ENCODE data around the gene NME1. TPM values are rescaled to one million over a fixed set of nuclear protein-coding genes. Genes with fewer than 3 reads are reported as not detected.

The NME1 gene
- total RNA-seq, 1 experiment from 2014 or later = 324 TPM

DNA sequence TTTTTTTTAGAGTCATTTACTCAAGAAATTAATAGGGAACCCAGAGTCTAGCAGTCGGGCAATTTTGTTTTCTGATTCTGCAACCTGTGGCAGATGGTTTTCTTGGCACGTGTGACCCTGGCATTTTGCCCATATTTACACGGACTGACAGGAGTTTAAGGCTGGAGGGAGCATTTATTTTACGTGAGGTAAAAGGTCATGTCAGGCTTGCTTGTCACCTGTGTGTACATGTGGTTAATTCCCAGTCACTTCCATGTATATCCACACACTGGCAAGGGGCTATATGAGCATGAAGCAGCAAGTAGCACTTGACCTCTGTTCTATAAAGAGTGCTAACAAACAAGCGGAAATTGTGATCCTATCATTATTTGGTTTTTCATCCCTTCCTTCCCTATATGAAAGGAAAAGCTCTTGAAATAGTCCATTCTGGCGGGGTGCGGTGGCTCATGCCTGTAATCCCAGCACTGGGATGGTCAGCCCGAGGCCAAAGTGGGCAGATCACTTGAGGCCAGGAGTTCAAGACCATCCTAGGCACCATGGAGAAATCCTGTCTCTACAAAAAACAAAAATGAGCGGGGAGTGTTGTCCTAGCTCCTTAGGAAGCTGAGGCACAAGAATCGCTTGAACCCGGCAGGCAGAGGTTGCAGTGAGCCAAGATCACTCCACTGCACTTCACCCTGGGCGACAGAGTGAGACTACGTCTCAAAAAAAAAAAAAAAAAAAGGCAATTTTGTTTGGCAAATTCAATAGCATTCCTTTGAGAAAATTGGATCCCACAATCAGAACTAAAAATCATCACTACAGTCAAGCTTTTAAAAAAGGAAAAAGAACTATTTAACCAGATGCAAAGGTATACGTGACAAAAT lies 34.8 kb upstream of the NME1 start:
- Mint-ChIP-seq H3K27ac (ENCODE audit: low read depth, unreplicated experiment) (peak overlapping the region; percentile 100), H3K27me3 (ENCODE audit: insufficient read depth, unreplicated experiment) (no peaks in the 10 kb centered on the region), H3K4me1 (ENCODE audit: insufficient read depth, unreplicated experiment) (peaks cover 24% of the 10 kb centered on the region), H3K36me3 (ENCODE audit: insufficient read depth, unreplicated experiment) (peaks cover 11% of the 10 kb centered on the region), H3K9me3 (ENCODE audit: unreplicated experiment) (no peaks in the 10 kb centered on the region), H3K4me3 (ENCODE audit: unreplicated experiment) (peak overlapping the region; percentile 96)
- BruUV-seq (replicated peaks) = no TSS peak
- TF ChIP-seq CTCF (IDR thresholded peaks at IDR 0.05; ENCODE audit: unreplicated experiment) = no peak
- ChIA-PET CTCF (interaction anchor here (0.6 to 2.4 kb wide), 5 partner anchors 11 to 118 kb away, joined by 3 to 16 read pairs (median 5); partner anchors contain the start of gene NME1), POLR2A (interaction anchor here (0.6 to 6.6 kb wide), 11 partner anchors 9 to 398 kb away, joined by 3 to 145 read pairs (median 4); partner anchors contain the start of genes NME1 and NME2)
- peak; percentile 40 for DNase-seq (ENCODE audit: unreplicated experiment)
- intact Hi-C loops (cut with micrococcal nuclease) = loop anchor here (1.0 kb wide), 1 partner anchor 35 kb away; the partner anchor contains the start of gene NME1

DNA sequence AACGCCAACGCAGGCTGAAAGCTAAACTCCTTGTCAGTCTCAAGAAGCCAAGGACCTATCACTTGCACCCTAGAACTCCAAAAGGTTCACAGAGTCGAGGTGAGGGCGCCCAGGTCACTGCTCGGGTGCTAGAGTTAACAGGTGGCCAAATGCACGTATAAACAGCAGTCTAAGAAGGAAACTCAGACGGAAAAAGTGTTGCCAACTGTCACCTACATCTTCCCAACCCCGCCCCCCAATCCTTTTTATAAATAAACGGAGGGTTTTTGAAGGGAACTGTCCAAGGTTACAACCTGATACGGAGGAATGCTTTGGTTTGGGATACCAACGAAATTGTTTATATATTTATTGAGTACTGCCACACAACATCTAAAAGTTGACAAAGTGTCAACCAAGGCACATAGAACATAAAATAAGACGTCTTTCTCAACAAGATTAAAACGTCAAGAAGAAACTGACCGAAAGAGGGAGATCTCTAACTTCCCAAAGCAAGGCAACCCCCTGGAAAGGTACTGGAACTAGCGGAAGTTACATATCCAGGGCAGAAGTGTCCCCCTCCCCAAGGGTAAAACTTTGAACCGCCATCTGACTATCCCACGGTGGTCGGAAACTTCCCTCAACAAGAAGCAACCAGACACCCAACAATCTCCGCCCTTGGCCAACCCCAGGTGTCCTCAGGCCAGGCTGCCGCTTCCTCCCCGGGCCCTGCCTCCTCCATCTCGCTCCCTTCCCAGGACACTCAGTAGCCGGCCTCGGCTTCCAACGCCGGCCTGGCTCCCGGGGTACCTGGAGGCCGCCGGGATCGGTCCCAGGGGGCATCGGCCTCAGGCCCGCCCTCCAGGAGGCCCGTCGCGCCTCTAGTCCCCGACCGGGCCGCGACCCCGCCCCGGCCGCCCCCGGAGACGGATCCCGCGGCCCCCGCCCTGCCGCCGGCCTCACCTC lies 33.7 kb upstream of the NME1 start:
- peak; percentile 52 for DNase-seq (ENCODE audit: unreplicated experiment)
- H3K4me3 Mint-ChIP-seq (ENCODE audit: unreplicated experiment) = peak overlapping the region; percentile 96
- H3K4me1 Mint-ChIP-seq (ENCODE audit: insufficient read depth, unreplicated experiment) = peaks cover 24% of the 10 kb centered on the region
- no peaks in the 10 kb centered on the region for H3K9me3 Mint-ChIP-seq (ENCODE audit: unreplicated experiment)
- no peaks in the 10 kb centered on the region for H3K27me3 Mint-ChIP-seq (ENCODE audit: insufficient read depth, unreplicated experiment)
- H3K36me3 Mint-ChIP-seq (ENCODE audit: insufficient read depth, unreplicated experiment) = peaks cover 11% of the 10 kb centered on the region
- peak overlapping the region; percentile 100 for H3K27ac Mint-ChIP-seq (ENCODE audit: low read depth, unreplicated experiment)
- POLR2A ChIA-PET = interaction anchor here (0.6 to 6.6 kb wide), 25 partner anchors 10 to 747 kb away, joined by 3 to 145 read pairs (median 4); partner anchors contain the start of genes ANKRD40, EME1, MRPL27 and NME1
- peak; percentile 31 for TF ChIP-seq CTCF (IDR thresholded peaks at IDR 0.05; ENCODE audit: unreplicated experiment)
- intact Hi-C loops (cut with micrococcal nuclease) = loop anchor here (1.0 kb wide), 2 partner anchors 34 to 118 kb away; partner anchors contain the start of gene NME1
- TSS peak; percentile 17 for BruUV-seq (replicated peaks)
- CTCF ChIA-PET = interaction anchor here (0.5 to 2.7 kb wide), 10 partner anchors 28 to 943 kb away, joined by 3 to 19 read pairs (median 4); partner anchors contain the start of gene NME1

DNA sequence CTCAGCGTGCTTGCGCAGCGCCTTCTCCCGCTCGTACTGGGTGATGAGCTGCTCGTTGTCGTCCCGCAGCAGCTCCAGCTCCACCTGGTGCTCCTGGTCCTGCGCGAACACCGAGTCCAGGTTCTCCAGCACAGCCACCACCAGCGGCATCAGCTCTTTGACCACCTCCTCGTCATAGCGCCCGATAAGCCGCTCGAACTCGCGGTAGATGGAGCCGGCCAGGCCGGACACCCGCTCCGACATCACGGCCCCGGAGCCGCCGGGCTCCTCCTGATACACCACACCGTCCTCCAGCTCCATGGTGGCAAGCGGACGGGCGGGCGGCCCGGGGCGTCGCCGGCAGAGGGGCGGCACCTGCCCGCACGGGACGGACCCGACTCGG lies 33.0 kb upstream of the NME1 start:
- H3K36me3 Mint-ChIP-seq (ENCODE audit: insufficient read depth, unreplicated experiment) = peaks cover 6% of the 10 kb centered on the region

More for the DNA sequence above, 33.0 kb upstream of the NME1 start:
- DNase-seq (ENCODE audit: unreplicated experiment) = no peak
- TF ChIP-seq CTCF (IDR thresholded peaks at IDR 0.05; ENCODE audit: unreplicated experiment) = no peak
- intact Hi-C loops (cut with micrococcal nuclease) = loop anchor here (1.0 kb wide), 1 partner anchor 119 kb away; no protein-coding TSS in a partner anchor
- BruUV-seq (replicated peaks) = no TSS peak
- ChIA-PET POLR2A (interaction anchor here (0.6 to 6.6 kb wide), 25 partner anchors 11 to 747 kb away, joined by 3 to 145 read pairs (median 4); partner anchors contain the start of genes ANKRD40, EME1, MRPL27 and NME1), CTCF (interaction anchor here (0.5 to 2.7 kb wide), 9 partner anchors 19 to 120 kb away, joined by 3 to 19 read pairs (median 4); partner anchors contain the start of gene NME1)
- Mint-ChIP-seq H3K4me3 (ENCODE audit: unreplicated experiment) (peak overlapping the region; percentile 96), H3K27ac (ENCODE audit: low read depth, unreplicated experiment) (peak overlapping the region; percentile 100), H3K27me3 (ENCODE audit: insufficient read depth, unreplicated experiment) (no peaks in the 10 kb centered on the region), H3K9me3 (ENCODE audit: unreplicated experiment) (no peaks in the 10 kb centered on the region), H3K4me1 (ENCODE audit: insufficient read depth, unreplicated experiment) (peaks cover 30% of the 10 kb centered on the region)

Data from MCF 10A (cell line).